HG03439 (cell line): ENCODE measurements around the gene REEP6.
"Not testable (repeated sequence)": the region's sequence is repeated elsewhere in the genome, so short reads cannot be mapped to it uniquely, and the experiment has no call there.

Source experiments
- ATAC-seq: cut with Tn5 transposase; IDR thresholded peaks from one replicate; pipeline ENCODE4 v1.9.1; 2021; ENCODE audit warnings: mild to moderate bottlenecking, moderate library complexity; ENCODE audit not compliant: unreplicated experiment

The REEP6 gene

GRCh38 chr19:1471515-1472160 lies 19.3 kb upstream of the REEP6 start:
- ATAC-seq = no peak

GRCh38 chr19:1472231-1473084 lies 18.5 kb upstream of the REEP6 start:
- ATAC-seq = no peak

GRCh38 chr19:1473085-1473851 lies 17.7 kb upstream of the REEP6 start:
- ATAC-seq = no peak

- ATAC-seq = no peak
Observed at GRCh38 chr19:1474011-1474764, 16.8 kb upstream of the REEP6 start.

- ATAC-seq = no peak
Observed at GRCh38 chr19:1474765-1475351, 16.1 kb upstream of the REEP6 start.

GRCh38 chr19:1475751-1476437 lies 15.1 kb upstream of the REEP6 start:
- no peak for ATAC-seq

GRCh38 chr19:1477056-1477455 lies 13.9 kb upstream of the REEP6 start:
- ATAC-seq = not testable (repeated sequence)

GRCh38 chr19:1478934-1479707 lies 11.9 kb upstream of the REEP6 start, which contains the start of gene C19orf25:
Gene C19orf25, minus strand, starts transcription at chr19:1479215. Its CDS starts 312 bp downstream, at chr19:1478903.
- ATAC-seq = peak; percentile 85

- ATAC-seq = no peak
Observed at GRCh38 chr19:1481224-1481892, 9.6 kb upstream of the REEP6 start.

- no peak for ATAC-seq
Observed at GRCh38 chr19:1481893-1482360, 9.1 kb upstream of the REEP6 start.

GRCh38 chr19:1482361-1483130 lies 8.4 kb upstream of the REEP6 start:
- ATAC-seq = no peak

- ATAC-seq = no peak
Observed at GRCh38 chr19:1483131-1483978, 7.6 kb upstream of the REEP6 start.

GRCh38 chr19:1483979-1484428 lies 7.0 kb upstream of the REEP6 start:
- ATAC-seq = no peak

- no peak for ATAC-seq
Observed at GRCh38 chr19:1486720-1487575, 4.0 kb upstream of the REEP6 start.

GRCh38 chr19:1487576-1488281 lies 3.3 kb upstream of the REEP6 start:
- no peak for ATAC-seq
